Measurements from ENCODE around the gene F11. TPM values are rescaled to one million over a fixed set of nuclear protein-coding genes. Genes with fewer than 3 reads are reported as not detected.

Gene F11
- total RNA-seq, 1 experiment from 2014 or later: 0.38 TPM

DNA sequence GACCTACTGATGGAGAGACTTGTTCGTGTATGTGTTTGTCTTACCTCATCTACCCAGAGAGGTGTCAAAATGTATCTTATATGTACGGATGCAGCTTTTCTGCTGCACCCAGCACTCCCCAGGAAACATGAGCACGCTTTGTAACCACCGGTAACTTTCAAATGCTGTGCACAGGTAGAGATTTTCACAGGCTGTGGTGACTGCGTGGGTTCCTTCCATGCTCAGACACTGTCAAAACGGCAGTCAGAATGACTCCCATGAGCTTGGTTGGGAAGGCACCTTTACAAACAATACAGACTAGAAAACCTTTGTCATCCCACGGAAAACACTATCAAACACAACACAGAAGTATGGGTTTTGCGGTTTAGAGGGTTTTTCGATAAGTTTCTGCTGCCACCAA, 28.2 kb downstream of the F11 start:
- TF ChIP-seq, protein P1, sequence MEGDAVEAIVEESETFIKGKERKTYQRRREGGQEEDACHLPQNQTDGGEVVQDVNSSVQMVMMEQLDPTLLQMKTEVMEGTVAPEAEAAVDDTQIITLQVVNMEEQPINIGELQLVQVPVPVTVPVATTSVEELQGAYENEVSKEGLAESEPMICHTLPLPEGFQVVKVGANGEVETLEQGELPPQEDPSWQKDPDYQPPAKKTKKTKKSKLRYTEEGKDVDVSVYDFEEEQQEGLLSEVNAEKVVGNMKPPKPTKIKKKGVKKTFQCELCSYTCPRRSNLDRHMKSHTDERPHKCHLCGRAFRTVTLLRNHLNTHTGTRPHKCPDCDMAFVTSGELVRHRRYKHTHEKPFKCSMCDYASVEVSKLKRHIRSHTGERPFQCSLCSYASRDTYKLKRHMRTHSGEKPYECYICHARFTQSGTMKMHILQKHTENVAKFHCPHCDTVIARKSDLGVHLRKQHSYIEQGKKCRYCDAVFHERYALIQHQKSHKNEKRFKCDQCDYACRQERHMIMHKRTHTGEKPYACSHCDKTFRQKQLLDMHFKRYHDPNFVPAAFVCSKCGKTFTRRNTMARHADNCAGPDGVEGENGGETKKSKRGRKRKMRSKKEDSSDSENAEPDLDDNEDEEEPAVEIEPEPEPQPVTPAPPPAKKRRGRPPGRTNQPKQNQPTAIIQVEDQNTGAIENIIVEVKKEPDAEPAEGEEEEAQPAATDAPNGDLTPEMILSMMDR (IDR thresholded peaks at IDR 0.05; ENCODE audit: unreplicated experiment): no peak
- H3K4me3 Mint-ChIP-seq (ENCODE audit: low read depth, unreplicated experiment): no peak overlapping the region
- no peaks in the 10 kb centered on the region for H3K27me3 Mint-ChIP-seq (ENCODE audit: unreplicated experiment)
- no peaks in the 10 kb centered on the region for H3K9me3 Mint-ChIP-seq (ENCODE audit: low read depth, unreplicated experiment)
- no peaks in the 10 kb centered on the region for H3K4me1 Mint-ChIP-seq (ENCODE audit: low read depth, unreplicated experiment)
- DNase-seq: no peak
- no peak overlapping the region for H3K27ac Mint-ChIP-seq (ENCODE audit: unreplicated experiment)
- H3K36me3 Mint-ChIP-seq (ENCODE audit: insufficient read depth, unreplicated experiment): no peaks in the 10 kb centered on the region
- BruUV-seq (replicated peaks): no TSS peak
- intact Hi-C loops (cut with micrococcal nuclease; ENCODE audit: unreplicated experiment): loop anchor here (10.0 kb wide), 1 partner anchor 261 kb away; the partner anchor contains the start of gene MTNR1A
- CTCF ChIA-PET: no interaction called here

DNA sequence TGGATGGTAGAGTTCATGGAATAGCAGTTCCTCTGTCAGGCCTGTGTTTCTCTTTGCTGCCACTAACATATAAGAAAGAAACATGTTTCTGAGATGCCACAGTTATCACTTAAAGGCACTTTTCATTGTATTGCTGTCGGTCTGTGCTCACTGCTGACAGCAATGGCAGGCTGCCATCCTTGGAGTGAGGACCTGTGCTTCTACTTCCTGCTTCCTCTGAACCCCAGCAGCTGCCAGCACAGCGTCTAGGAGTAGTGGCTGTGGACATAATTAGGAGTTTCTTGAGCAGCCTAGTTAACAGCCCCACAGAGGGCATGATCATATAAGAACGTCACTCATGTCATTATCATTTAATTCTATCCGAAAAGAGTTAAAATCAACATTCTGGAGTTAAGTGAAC, 30.5 kb downstream of the F11 start:
- TF ChIP-seq, protein P1 (IDR thresholded peaks at IDR 0.05; ENCODE audit: unreplicated experiment): no peak
- intact Hi-C loops (cut with micrococcal nuclease; ENCODE audit: unreplicated experiment): loop anchor here (2.0 to 10.0 kb wide), 2 partner anchors 176 to 258 kb away; partner anchors contain the start of gene MTNR1A
- CTCF ChIA-PET: no interaction called here
- DNase-seq: no peak
- Mint-ChIP-seq H3K27me3 (ENCODE audit: unreplicated experiment) (no peaks in the 10 kb centered on the region), H3K36me3 (ENCODE audit: insufficient read depth, unreplicated experiment) (no peaks in the 10 kb centered on the region), H3K4me3 (ENCODE audit: low read depth, unreplicated experiment) (no peak overlapping the region), H3K4me1 (ENCODE audit: low read depth, unreplicated experiment) (no peaks in the 10 kb centered on the region), H3K9me3 (ENCODE audit: low read depth, unreplicated experiment) (no peaks in the 10 kb centered on the region), H3K27ac (ENCODE audit: unreplicated experiment) (no peak overlapping the region)
- no TSS peak for BruUV-seq (replicated peaks)

DNA sequence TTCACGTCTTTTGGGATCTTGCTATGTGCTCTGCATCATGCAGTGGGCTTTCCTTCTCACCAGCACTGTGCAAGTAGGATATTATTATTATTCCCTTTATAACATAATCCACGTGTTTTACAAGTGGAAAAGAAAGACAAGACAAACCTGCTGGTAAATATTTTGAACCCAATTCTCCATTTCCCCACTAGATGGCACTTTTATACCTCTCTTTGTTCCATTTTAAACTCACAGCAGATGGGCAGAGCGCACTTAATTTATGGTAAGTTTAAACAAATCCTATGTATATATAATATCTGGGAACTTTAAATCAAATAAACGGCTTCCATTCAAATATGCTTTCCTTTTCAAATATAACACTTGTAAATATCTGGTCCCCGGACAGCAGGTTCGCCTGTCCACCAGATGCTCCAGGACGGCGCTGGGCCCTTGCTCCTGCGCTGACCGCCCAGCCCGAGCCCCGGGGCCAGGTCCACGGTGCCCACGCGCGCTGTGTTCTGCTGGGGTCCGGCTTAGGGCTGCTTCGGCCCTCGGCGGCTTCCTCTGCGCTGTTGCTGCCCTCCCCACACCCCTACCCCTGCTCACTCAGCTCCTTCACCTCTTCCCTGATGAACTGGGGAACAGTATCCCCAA, 31.1 kb downstream of the F11 start:
- Mint-ChIP-seq H3K4me3 (ENCODE audit: low read depth, unreplicated experiment) (no peak overlapping the region), H3K27me3 (ENCODE audit: unreplicated experiment) (no peaks in the 10 kb centered on the region), H3K4me1 (ENCODE audit: low read depth, unreplicated experiment) (no peaks in the 10 kb centered on the region), H3K9me3 (ENCODE audit: low read depth, unreplicated experiment) (no peaks in the 10 kb centered on the region), H3K27ac (ENCODE audit: unreplicated experiment) (no peak overlapping the region), H3K36me3 (ENCODE audit: insufficient read depth, unreplicated experiment) (no peaks in the 10 kb centered on the region)
- intact Hi-C loops (cut with micrococcal nuclease; ENCODE audit: unreplicated experiment): loop anchor here (1.0 to 10.0 kb wide), 3 partner anchors 176 to 290 kb away; partner anchors contain the start of gene MTNR1A
- no TSS peak for BruUV-seq (replicated peaks)
- TF ChIP-seq, protein P1 (IDR thresholded peaks at IDR 0.05; ENCODE audit: unreplicated experiment): peak; percentile 18
- CTCF ChIA-PET: no interaction called here
- DNase-seq: peak; percentile 22

DNA sequence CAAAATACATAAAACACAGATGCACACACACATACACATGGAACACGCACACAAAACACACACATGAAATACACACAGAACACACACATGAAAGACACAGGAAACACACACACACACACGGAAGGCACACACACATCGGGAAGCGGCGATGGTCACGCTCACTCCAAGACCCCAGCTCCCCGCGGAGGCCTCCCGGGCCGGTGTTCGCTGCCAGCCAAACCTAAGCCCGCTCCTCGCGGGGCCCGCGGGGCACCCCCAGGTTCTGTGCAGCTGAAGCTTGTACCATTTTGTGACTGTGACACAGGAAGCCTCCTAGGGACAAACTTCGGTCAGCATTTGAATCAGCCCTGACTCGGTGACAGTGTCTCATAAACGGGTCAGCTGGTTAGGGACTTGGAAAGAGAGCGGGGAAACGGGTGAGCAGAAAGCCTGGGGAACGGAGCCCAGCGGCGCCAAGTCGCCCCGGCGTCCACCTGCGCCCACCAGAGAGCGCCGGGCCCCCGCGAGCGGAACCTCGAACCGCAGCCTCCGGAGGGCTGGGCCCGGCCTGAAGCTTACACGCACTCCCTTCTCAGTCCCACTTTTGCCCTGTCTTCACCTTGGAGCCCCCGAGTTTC, 32.1 kb downstream of the F11 start:
- no TSS peak for BruUV-seq (replicated peaks)
- H3K4me3 Mint-ChIP-seq (ENCODE audit: low read depth, unreplicated experiment): no peak overlapping the region
- no peak for DNase-seq
- CTCF ChIA-PET: no interaction called here
- H3K9me3 Mint-ChIP-seq (ENCODE audit: low read depth, unreplicated experiment): no peaks in the 10 kb centered on the region
- no peak overlapping the region for H3K27ac Mint-ChIP-seq (ENCODE audit: unreplicated experiment)
- TF ChIP-seq, protein P1 (IDR thresholded peaks at IDR 0.05; ENCODE audit: unreplicated experiment): no peak
- H3K27me3 Mint-ChIP-seq (ENCODE audit: unreplicated experiment): no peaks in the 10 kb centered on the region
- H3K4me1 Mint-ChIP-seq (ENCODE audit: low read depth, unreplicated experiment): no peaks in the 10 kb centered on the region
- no peaks in the 10 kb centered on the region for H3K36me3 Mint-ChIP-seq (ENCODE audit: insufficient read depth, unreplicated experiment)
- intact Hi-C loops (cut with micrococcal nuclease; ENCODE audit: unreplicated experiment): loop anchor here (10.0 kb wide), 1 partner anchor 257 kb away; the partner anchor contains the start of gene MTNR1A
